HL-60 (cell line): ENCODE data around the gene ARID1B.

ENCODE experiments used
- DNase-seq, 2 experiments: peaks; one replicate each; pipeline ENCODE4 v3.0.0-alpha.2; 2010 to 2020; ENCODE audit warnings: low read depth in 1 of 2, low spot score in 1 of 2
- H3K27ac ChIP-seq: fragments of 250-450 bp; sonication (Bioruptor Pico); replicated peaks from 2 replicates; pipeline ENCODE4 v1.5.1; 2020; ENCODE audit warnings: mild to moderate bottlenecking, moderate library complexity
- H3K27me3 ChIP-seq: fragments of 250-450 bp; sonication (Bioruptor Pico); 2 replicates; pipeline ENCODE4 v1.5.1; 2021; ENCODE audit warnings: mild to moderate bottlenecking, moderate library complexity; ENCODE audit not compliant: insufficient read depth, poor library complexity, severe bottlenecking
- H3K4me3 ChIP-seq: replicated peaks from 2 replicates; pipeline ENCODE4 v1.5.1; 2011; ENCODE audit warnings: mild to moderate bottlenecking, control low read depth, low read length; ENCODE audit not compliant: insufficient read depth
- GABPA ChIP-seq: IDR thresholded peaks from 2 replicates; pipeline ENCODE4 v1.6.1; 2012; ENCODE audit warnings: low read depth
- POLR2AphosphoS5 ChIP-seq: IDR thresholded peaks from 2 replicates; pipeline ENCODE4 v1.6.1; 2012; ENCODE audit warnings: low read depth
- SPI1 ChIP-seq: IDR thresholded peaks from 2 replicates; pipeline ENCODE4 v1.6.1; 2012; ENCODE audit warnings: low read depth, mild to moderate bottlenecking, borderline replicate concordance
- TF ChIP-seq, protein P1 (sequence below): IDR thresholded peaks from 2 replicates; pipeline ENCODE4 v1.6.1; 2012; ENCODE audit warnings: low read depth; ENCODE audit not compliant: insufficient replicate concordance
- TF ChIP-seq, protein P2 (sequence below): IDR thresholded peaks from one replicate; pipeline ENCODE4 v1.5.1; 2011; ENCODE audit warnings: low read length, control low read depth, inconsistent platforms; ENCODE audit not compliant: insufficient read depth

The ARID1B gene

DNA sequence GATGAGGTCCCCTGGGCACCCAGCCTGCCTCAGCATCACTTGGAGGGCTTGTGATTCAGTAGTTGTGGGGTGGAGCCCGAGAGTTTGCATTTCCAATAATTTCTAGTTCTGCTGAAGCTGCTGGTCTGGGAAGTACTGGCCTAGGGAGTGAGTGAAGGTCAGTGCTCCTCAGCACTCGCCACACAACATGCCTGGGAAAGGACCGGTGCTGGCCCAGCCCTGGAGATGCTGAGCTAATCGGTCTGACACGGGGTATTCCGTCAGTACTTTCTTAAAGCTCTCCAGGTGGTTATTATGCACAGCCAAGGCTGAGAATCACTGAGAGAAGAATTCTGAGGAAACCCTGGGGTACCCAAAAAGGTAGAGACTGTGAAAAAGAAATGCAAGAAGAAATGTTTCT is 317.9 kb downstream of the ARID1B start:
- H3K4me3 ChIP-seq = no peak overlapping the region
- H3K27ac ChIP-seq = no peak overlapping the region
- TF ChIP-seq GABPA = no peak
- TF ChIP-seq, protein P1, sequence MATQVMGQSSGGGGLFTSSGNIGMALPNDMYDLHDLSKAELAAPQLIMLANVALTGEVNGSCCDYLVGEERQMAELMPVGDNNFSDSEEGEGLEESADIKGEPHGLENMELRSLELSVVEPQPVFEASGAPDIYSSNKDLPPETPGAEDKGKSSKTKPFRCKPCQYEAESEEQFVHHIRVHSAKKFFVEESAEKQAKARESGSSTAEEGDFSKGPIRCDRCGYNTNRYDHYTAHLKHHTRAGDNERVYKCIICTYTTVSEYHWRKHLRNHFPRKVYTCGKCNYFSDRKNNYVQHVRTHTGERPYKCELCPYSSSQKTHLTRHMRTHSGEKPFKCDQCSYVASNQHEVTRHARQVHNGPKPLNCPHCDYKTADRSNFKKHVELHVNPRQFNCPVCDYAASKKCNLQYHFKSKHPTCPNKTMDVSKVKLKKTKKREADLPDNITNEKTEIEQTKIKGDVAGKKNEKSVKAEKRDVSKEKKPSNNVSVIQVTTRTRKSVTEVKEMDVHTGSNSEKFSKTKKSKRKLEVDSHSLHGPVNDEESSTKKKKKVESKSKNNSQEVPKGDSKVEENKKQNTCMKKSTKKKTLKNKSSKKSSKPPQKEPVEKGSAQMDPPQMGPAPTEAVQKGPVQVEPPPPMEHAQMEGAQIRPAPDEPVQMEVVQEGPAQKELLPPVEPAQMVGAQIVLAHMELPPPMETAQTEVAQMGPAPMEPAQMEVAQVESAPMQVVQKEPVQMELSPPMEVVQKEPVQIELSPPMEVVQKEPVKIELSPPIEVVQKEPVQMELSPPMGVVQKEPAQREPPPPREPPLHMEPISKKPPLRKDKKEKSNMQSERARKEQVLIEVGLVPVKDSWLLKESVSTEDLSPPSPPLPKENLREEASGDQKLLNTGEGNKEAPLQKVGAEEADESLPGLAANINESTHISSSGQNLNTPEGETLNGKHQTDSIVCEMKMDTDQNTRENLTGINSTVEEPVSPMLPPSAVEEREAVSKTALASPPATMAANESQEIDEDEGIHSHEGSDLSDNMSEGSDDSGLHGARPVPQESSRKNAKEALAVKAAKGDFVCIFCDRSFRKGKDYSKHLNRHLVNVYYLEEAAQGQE = no peak
- TF ChIP-seq SPI1 = no peak
- H3K27me3 ChIP-seq = no peaks in the 10 kb centered on the region
- DNase-seq = no peak

DNA sequence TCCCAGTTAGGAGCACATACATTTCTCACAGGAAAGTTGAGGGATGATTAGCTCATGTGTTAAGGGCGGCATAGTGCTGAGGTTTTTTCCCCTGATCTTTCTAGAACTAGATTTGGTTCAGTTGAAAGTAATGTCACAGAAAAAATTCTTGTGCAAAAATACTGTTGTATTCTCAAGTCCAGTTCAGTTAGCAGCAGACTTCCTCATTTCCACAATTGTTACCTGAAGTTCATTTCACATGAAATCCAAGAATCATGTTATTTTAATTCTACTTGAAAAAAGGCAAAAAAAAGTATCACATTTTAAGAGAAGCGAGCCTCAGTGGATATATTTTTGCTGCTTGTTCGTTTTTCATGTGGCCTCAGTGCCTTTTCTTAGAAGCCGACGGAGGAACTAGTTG is 318.4 kb downstream of the ARID1B start:
- no peaks in the 10 kb centered on the region for H3K27me3 ChIP-seq
- no peak overlapping the region for H3K27ac ChIP-seq
- H3K4me3 ChIP-seq = no peak overlapping the region
- no peak for DNase-seq
- TF ChIP-seq POLR2AphosphoS5 = no peak
- peak; percentile 53; the same call in 1 of the 2 replicates for TF ChIP-seq SPI1

DNA sequence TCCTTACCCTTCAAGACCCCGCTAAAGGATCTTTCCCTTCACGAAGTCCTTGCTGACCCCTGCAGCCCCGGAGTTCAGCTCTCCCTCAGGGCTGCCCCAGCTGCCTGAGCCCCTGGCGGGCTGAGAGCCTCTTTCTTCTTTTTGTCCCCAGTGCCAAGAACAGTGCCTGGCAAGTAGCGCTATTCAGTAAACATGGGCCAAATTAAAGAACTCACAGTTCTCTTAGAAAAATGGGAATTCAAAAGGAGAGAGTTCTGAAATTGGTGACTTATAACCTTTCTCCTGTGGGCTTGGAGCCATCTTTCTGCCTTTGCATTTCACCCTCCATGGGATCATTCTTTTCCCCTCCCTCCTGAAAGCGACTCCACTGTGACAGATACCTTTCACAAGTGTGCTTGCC is 318.9 kb downstream of the ARID1B start:
- TF ChIP-seq, protein P1 = no peak
- TF ChIP-seq, protein P2, sequence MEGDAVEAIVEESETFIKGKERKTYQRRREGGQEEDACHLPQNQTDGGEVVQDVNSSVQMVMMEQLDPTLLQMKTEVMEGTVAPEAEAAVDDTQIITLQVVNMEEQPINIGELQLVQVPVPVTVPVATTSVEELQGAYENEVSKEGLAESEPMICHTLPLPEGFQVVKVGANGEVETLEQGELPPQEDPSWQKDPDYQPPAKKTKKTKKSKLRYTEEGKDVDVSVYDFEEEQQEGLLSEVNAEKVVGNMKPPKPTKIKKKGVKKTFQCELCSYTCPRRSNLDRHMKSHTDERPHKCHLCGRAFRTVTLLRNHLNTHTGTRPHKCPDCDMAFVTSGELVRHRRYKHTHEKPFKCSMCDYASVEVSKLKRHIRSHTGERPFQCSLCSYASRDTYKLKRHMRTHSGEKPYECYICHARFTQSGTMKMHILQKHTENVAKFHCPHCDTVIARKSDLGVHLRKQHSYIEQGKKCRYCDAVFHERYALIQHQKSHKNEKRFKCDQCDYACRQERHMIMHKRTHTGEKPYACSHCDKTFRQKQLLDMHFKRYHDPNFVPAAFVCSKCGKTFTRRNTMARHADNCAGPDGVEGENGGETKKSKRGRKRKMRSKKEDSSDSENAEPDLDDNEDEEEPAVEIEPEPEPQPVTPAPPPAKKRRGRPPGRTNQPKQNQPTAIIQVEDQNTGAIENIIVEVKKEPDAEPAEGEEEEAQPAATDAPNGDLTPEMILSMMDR = no peak
- no peak for TF ChIP-seq GABPA
- TF ChIP-seq SPI1 = no peak
- no peak for TF ChIP-seq POLR2AphosphoS5
- H3K4me3 ChIP-seq = no peak overlapping the region
- no peaks in the 10 kb centered on the region for H3K27me3 ChIP-seq
- DNase-seq = no peak
- H3K27ac ChIP-seq = no peak overlapping the region

DNA sequence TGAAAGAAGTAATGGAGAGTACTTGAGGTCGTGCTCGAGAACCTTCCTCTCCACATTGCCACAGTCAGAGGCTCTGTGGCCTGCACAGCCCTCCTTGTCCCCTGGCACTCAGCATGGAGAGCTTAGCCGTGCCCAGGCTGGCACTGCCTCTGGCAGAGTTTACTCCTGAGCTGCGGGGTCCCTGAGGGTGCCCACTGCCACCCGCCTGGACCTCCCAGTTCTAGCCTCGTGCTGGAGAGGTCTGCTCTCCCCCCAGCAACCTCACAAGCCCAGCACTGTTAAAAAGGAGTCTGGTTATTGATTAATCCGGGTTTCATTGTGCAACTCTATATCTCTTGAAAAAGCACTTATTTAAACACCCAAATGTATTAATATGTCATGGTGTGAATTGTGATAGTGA is 319.3 kb downstream of the ARID1B start:
- TF ChIP-seq, protein P2 = no peak
- TF ChIP-seq, protein P1 = no peak
- Histone ChIP-seq H3K27me3 (no peaks in the 10 kb centered on the region), H3K4me3 (no peak overlapping the region), H3K27ac (no peak overlapping the region)
- DNase-seq = no peak
